Epithelial cell of esophagus (primary cell): ENCODE data around the gene JPH3.

Source experiments
- DNase-seq: peaks from one replicate; pipeline ENCODE4 v3.0.0; 2010; ENCODE audit warnings: low read depth
- H3K4me3 ChIP-seq: 2 replicates; pipeline ENCODE4 v1.5.1; 2011; ENCODE audit warnings: mild to moderate bottlenecking, low read length, control low read depth
- CTCF ChIP-seq: IDR thresholded peaks from 2 replicates; pipeline ENCODE4 v1.5.1; 2011; ENCODE audit warnings: low read depth, mild to moderate bottlenecking, low read length, control low read depth, inconsistent platforms; ENCODE audit not compliant: insufficient read depth; ENCODE audit errors: missing control alignments

The JPH3 gene

GRCh38 chr16:87701078-87701460, 98.8 kb downstream of the JPH3 start:
- TF ChIP-seq CTCF, result no peak
- no peak for DNase-seq
- no peak overlapping the region for H3K4me3 ChIP-seq

GRCh38 chr16:87701505-87701921, 99.2 kb downstream of the JPH3 start:
- no peak overlapping the region for H3K4me3 ChIP-seq
- TF ChIP-seq CTCF, result no peak

GRCh38 chr16:87702325-87702811, 100.1 kb downstream of the JPH3 start:
- H3K4me3 ChIP-seq, result no peak overlapping the region
- no peak for DNase-seq
- peak; percentile 21 for TF ChIP-seq CTCF

More at GRCh38 chr16:87701505-87701921, 99.2 kb downstream of the JPH3 start:
- no peak for DNase-seq

GRCh38 chr16:87703071-87703470, 100.8 kb downstream of the JPH3 start:
- no peak overlapping the region for H3K4me3 ChIP-seq
- no peak for TF ChIP-seq CTCF
- DNase-seq, result no peak

GRCh38 chr16:87703835-87704375, 101.6 kb downstream of the JPH3 start:
- H3K4me3 ChIP-seq, result no peak overlapping the region
- no peak for TF ChIP-seq CTCF
- DNase-seq, result no peak

GRCh38 chr16:87704754-87705353, 102.5 kb downstream of the JPH3 start:
- no peak for DNase-seq
- H3K4me3 ChIP-seq, result no peak overlapping the region
- TF ChIP-seq CTCF, result no peak
